ENCODE results near the gene SFXN5.

DNA sequence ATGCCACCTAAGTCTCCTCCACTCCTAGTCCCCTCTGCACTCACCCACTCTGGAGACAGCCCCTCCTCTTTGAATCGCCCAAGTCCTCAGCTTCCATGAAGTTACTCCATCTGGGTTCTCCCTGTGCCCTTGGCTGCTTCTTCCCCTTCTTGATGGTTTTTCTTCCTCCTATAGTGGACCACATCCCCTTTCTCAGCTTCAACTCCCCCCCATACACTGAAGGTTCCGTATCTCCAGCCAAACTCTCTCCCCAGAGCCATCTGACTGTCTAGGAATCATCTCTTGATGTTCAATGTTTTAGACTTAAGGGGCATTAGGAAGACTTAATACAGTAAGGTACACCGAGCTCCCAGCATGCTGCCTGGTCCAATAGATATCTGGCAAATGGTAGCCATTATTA lies 114.6 kb downstream of the SFXN5 start:
- TF ChIP-seq MAX (IDR thresholded peaks at IDR 0.05) = no peak
- no peak for TF ChIP-seq CEBPB (IDR thresholded peaks at IDR 0.05)
- no peak for TF ChIP-seq EP300 (IDR thresholded peaks at IDR 0.05; ENCODE audit: borderline replicate concordance)
- no peak for TF ChIP-seq ZBTB7A (IDR thresholded peaks at IDR 0.05; ENCODE audit: low read depth)
- TF ChIP-seq RAD21 (IDR thresholded peaks at IDR 0.05; ENCODE audit: low read depth) = no peak
